Endothelial cell of umbilical vein (primary cell): ENCODE data around the gene MTG1. TPM values are rescaled to one million over a fixed set of nuclear protein-coding genes. Genes with fewer than 3 reads are reported as not detected.

Source experiments
- BruUV-seq: library from RNA; stranded (reverse); fragments of 400-500 nt; replicated peaks from 2 replicates; lab custom pipeline; 2021; lab: Mats Ljungman, UMichigan
- CTCF ChIA-PET: fragments of 300-600, 350-600 bp; sonication (Branson Sonifier 250); formaldehyde crosslinking; loops from one replicate; lab custom pipeline; 2021; ENCODE audit warnings: antibody characterized with exemption, inconsistent platforms; lab: Charles Lee
- POLR2A ChIA-PET: fragments of 300-600, 350-600 bp; sonication (Branson Sonifier 250); formaldehyde crosslinking; loops from one replicate; lab custom pipeline; 2021; ENCODE audit warnings: antibody characterized with exemption, inconsistent platforms; lab: Charles Lee
- DNase-seq: peaks from one replicate; pipeline ENCODE4 v3.0.0-alpha.2; 2011; ENCODE audit warnings: low read depth, low spot score
- FAIRE-seq: peaks from 2 replicates; lab custom pipeline; 2011; peaks lifted over from hg19 to GRCh38; lab: Jason Lieb, UNC
- H2AFZ ChIP-seq: 2 replicates; pipeline ENCODE4 v1.6.0; 2012; ENCODE audit warnings: low read depth, low read length, control low read depth, inconsistent platforms
- H3K27ac ChIP-seq: 2 replicates; pipeline ENCODE4 v1.5.1; 2011; ENCODE audit warnings: low read depth, mild to moderate bottlenecking, control low read depth, low read length, moderate library complexity; ENCODE audit not compliant: insufficient read depth
- H3K27me3 ChIP-seq, 2 experiments: 2 replicates each; pipeline versions ENCODE4 v1.6.0 to v1.6.1; 2011; ENCODE audit warnings: low read length in 2 of 2, mixed read lengths in 1 of 2; ENCODE audit not compliant: control insufficient read depth in 2 of 2, insufficient read depth in 2 of 2
- H3K36me3 ChIP-seq, 2 experiments: 2 replicates in 1 of 2; 3 replicates in 1 of 2; pipeline ENCODE4 v1.5.1; 2011; ENCODE audit warnings: low read length in 2 of 2, mild to moderate bottlenecking in 1 of 2, moderate library complexity in 1 of 2; ENCODE audit not compliant: control insufficient read depth in 2 of 2, insufficient read depth in 2 of 2; ENCODE audit errors: extremely low read depth in 1 of 2
- H3K4me1 ChIP-seq: 3 replicates; pipeline ENCODE4 v1.5.1; 2011; ENCODE audit warnings: mild to moderate bottlenecking, low read length; ENCODE audit not compliant: control insufficient read depth, insufficient read depth; ENCODE audit errors: extremely low read depth
- H3K4me2 ChIP-seq: 2 replicates; pipeline ENCODE4 v1.6.1; 2011; ENCODE audit warnings: low read length, control low read depth, mixed read lengths; ENCODE audit not compliant: insufficient read depth
- H3K4me3 ChIP-seq, 3 experiments: fragments of 200-600 bp in 1 of 3; sonication (generic), shearing (Covaris generic) in 1 of 3; replicated peaks in 1 of 3; 2 replicates each; pipeline ENCODE4 v1.5.1; 2011 to 2016; ENCODE audit warnings: control low read depth in 3 of 3, low read length in 3 of 3, mild to moderate bottlenecking in 2 of 3, inconsistent platforms in 1 of 3, low read depth in 1 of 3, moderate library complexity in 1 of 3; ENCODE audit not compliant: insufficient read depth in 1 of 3
- H3K79me2 ChIP-seq: 2 replicates; pipeline ENCODE4 v1.6.0; 2012; ENCODE audit warnings: low read length, inconsistent platforms; ENCODE audit not compliant: control insufficient read depth, insufficient read depth
- H3K9ac ChIP-seq: replicated peaks from 2 replicates; pipeline ENCODE3; 2011; ENCODE audit warnings: low read length, control low read depth; ENCODE audit not compliant: insufficient read depth; ENCODE audit errors: extremely low read depth
- H3K9me1 ChIP-seq: replicated peaks from 3 replicates; pipeline ENCODE4 v1.6.0; 2011; ENCODE audit warnings: mild to moderate bottlenecking, low read length; ENCODE audit not compliant: control insufficient read depth, insufficient read depth; ENCODE audit errors: extremely low read depth
- H3K9me3 ChIP-seq: replicated peaks from 2 replicates; pipeline ENCODE4 v1.5.1; 2012; ENCODE audit warnings: low read length, inconsistent platforms; ENCODE audit not compliant: control insufficient read depth, insufficient read depth
- H4K20me1 ChIP-seq: replicated peaks from 2 replicates; pipeline ENCODE3; 2011; ENCODE audit warnings: mild to moderate bottlenecking, low read length; ENCODE audit not compliant: control insufficient read depth, insufficient read depth; ENCODE audit errors: extremely low read depth
- GATA2 ChIP-seq: IDR thresholded peaks from 2 replicates; pipeline ENCODE4 v1.7.0; 2011; ENCODE audit warnings: low read depth, mild to moderate bottlenecking, moderate library complexity, mixed read lengths, low read length; ENCODE audit not compliant: insufficient read length, insufficient read depth
- MAX ChIP-seq: IDR thresholded peaks from 2 replicates; pipeline ENCODE4 v1.6.1; 2011; ENCODE audit not compliant: insufficient read depth, insufficient read length
- POLR2A ChIP-seq: IDR thresholded peaks from 2 replicates; pipeline ENCODE4 v1.6.1; 2012; ENCODE audit warnings: low read depth, mild to moderate bottlenecking, control low read depth, low read length
- dilution Hi-C: fragments of 300-500 bp; cut with MboI; formaldehyde crosslinking; loops from one replicate; pipeline ENCODE4 v1.15.0; 2019; ENCODE audit warnings: low sequenced_read_pairs; ENCODE audit not compliant: extremely low pct_ligation_motif_present
- intact Hi-C: fragments of 100-400 bp; cut with micrococcal nuclease; formaldehyde crosslinking; loops from one replicate; pipeline ENCODE4 v1.10.0; 2022
- polyA plus RNA-seq, 4 experiments: library from polyadenylated mRNA; depleted of rRNA in 3 of 4; stranded (reverse) in 3 of 4; unstranded in 1 of 4; fragments of >200 nt; gene quantifications; 2 replicates each; pipeline versions ENCODE4 v1.2.1 to v1.2.3, GENCODE V29; 2011 to 2012; ENCODE audit warnings: missing spikeins in 1 of 4
- total RNA-seq: library from RNA; stranded (reverse); gene quantifications from 2 replicates; pipeline ENCODE4 v1.2.3, GENCODE V29; 2021
- TF ChIP-seq, protein P1 (sequence below), 2 donors: IDR thresholded peaks; 1 replicate in 1 of 2; 2 replicates in 1 of 2; pipeline ENCODE4 v1.5.1; 2011; ENCODE audit warnings: low read length in 2 of 2, mild to moderate bottlenecking in 2 of 2, moderate library complexity in 2 of 2, control low read depth in 1 of 2, inconsistent platforms in 1 of 2, low read depth in 1 of 2; ENCODE audit not compliant: insufficient read depth in 1 of 2; ENCODE audit errors: extremely low read depth in 1 of 2

The MTG1 gene
- total and polyA plus RNA-seq, 2 donors (not counting 3 experiments of a cell fraction or from before 2014, with no cell fraction given) = 66.5 to 91.6 TPM

GRCh38 chr10:133420579-133420978 lies 26.6 kb downstream of the MTG1 start:
- dilution Hi-C loops = no loop called here
- Histone ChIP-seq H4K20me1 (no peaks in the 10 kb centered on the region), H3K4me1 (no peaks in the 10 kb centered on the region), H3K27ac (no peak overlapping the region), H3K9me3 (no peaks in the 10 kb centered on the region), H3K4me3 (no peak overlapping the region), H3K9me1 (no peaks in the 10 kb centered on the region), H3K9ac (no peak overlapping the region), H3K4me2 (no peak overlapping the region), H3K36me3 (peaks cover 4 to 13% of the 10 kb centered on the region in 2 experiments), H2AFZ (no peak overlapping the region), H3K27me3 (peaks cover 8 to 9% of the 10 kb centered on the region in 2 experiments), H3K79me2 (no peaks in the 10 kb centered on the region)
- TF ChIP-seq, protein P1, sequence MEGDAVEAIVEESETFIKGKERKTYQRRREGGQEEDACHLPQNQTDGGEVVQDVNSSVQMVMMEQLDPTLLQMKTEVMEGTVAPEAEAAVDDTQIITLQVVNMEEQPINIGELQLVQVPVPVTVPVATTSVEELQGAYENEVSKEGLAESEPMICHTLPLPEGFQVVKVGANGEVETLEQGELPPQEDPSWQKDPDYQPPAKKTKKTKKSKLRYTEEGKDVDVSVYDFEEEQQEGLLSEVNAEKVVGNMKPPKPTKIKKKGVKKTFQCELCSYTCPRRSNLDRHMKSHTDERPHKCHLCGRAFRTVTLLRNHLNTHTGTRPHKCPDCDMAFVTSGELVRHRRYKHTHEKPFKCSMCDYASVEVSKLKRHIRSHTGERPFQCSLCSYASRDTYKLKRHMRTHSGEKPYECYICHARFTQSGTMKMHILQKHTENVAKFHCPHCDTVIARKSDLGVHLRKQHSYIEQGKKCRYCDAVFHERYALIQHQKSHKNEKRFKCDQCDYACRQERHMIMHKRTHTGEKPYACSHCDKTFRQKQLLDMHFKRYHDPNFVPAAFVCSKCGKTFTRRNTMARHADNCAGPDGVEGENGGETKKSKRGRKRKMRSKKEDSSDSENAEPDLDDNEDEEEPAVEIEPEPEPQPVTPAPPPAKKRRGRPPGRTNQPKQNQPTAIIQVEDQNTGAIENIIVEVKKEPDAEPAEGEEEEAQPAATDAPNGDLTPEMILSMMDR (IDR thresholded peaks at IDR 0.05; ENCODE audit: extremely low read depth in 1 of 2, insufficient read depth in 1 of 2, low read depth in 1 of 2, low read length in 2 of 2) = no peak
- no peak for TF ChIP-seq MAX
- no peak for TF ChIP-seq POLR2A
- TF ChIP-seq GATA2 = no peak
- intact Hi-C loops = no loop called here
- CTCF ChIA-PET = interaction anchor here (0.9 to 1.2 kb wide), 2 partner anchors 17 to 18 kb away, joined by 3 read pairs; no protein-coding TSS in a partner anchor
- POLR2A ChIA-PET = no interaction called here
- FAIRE-seq (no peak), DNase-seq (no peak)
- no TSS peak for BruUV-seq
